Mammary epithelial cell (primary cell): Measurements from ENCODE around the gene OR51E1.

Experiments
- EZH2 ChIP-seq: IDR thresholded peaks from 2 replicates; pipeline ENCODE4 v1.6.1; 2012; ENCODE audit warnings: low read length, inconsistent platforms, borderline replicate concordance
- TF ChIP-seq, protein P1 (sequence below), 2 donors: IDR thresholded peaks in 1 of 2; conservative IDR thresholded peaks in 1 of 2; 2 replicates each; pipeline ENCODE4 v1.5.1; 2011 to 2012; ENCODE audit warnings: inconsistent platforms in 2 of 2, low read length in 2 of 2, mild to moderate bottlenecking in 2 of 2, control low read depth in 1 of 2, low read depth in 1 of 2; ENCODE audit not compliant: insufficient read depth in 1 of 2; ENCODE audit errors: extremely low read depth in 1 of 2

DNA sequence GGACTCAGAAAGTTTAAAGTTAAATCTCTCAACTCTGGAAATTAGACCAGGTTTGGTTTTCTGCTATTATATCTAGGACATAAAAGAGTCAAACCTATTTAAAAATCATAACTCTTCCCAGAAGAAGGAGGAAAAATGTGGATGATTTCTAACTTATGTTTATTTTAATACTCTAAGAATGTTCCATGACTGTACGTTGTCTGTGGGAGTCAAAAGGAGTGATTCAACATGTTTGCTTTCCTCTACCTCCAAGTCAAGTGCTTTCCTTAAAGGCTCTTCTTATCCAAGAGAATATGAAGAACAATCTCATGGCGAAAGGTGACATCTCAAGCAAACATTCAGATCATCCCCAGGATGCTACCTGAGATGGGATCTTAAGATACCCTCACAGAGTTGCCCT is 21.6 kb downstream of the OR51E1 start:
- no peak for TF ChIP-seq EZH2
- TF ChIP-seq, protein P1, sequence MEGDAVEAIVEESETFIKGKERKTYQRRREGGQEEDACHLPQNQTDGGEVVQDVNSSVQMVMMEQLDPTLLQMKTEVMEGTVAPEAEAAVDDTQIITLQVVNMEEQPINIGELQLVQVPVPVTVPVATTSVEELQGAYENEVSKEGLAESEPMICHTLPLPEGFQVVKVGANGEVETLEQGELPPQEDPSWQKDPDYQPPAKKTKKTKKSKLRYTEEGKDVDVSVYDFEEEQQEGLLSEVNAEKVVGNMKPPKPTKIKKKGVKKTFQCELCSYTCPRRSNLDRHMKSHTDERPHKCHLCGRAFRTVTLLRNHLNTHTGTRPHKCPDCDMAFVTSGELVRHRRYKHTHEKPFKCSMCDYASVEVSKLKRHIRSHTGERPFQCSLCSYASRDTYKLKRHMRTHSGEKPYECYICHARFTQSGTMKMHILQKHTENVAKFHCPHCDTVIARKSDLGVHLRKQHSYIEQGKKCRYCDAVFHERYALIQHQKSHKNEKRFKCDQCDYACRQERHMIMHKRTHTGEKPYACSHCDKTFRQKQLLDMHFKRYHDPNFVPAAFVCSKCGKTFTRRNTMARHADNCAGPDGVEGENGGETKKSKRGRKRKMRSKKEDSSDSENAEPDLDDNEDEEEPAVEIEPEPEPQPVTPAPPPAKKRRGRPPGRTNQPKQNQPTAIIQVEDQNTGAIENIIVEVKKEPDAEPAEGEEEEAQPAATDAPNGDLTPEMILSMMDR (conservative IDR thresholded peaks at IDR 0.05 in 1 of 2, IDR thresholded peaks at IDR 0.05 in 1 of 2; ENCODE audit: extremely low read depth in 1 of 2, insufficient read depth in 1 of 2, low read depth in 1 of 2, low read length in 2 of 2), result no peak
